Stimulated activated CD8-positive, alpha-beta memory T cell treated with anti-CD3 and anti-CD28 coated beads, Interleukin-2, amount 100 ng/mL, for 48 hours (primary cell): Measurements from ENCODE around the gene SLC2A11.
"Not testable (repeated sequence)": the region's sequence is repeated elsewhere in the genome, so short reads cannot be mapped to it uniquely, and the experiment has no call there.

ENCODE experiments used
- DNase-seq, 2 donors: peaks; one replicate each; pipeline ENCODE4 v3.0.0-alpha.2; 2020; ENCODE audit warnings: low read depth in 2 of 2

The SLC2A11 gene

DNA sequence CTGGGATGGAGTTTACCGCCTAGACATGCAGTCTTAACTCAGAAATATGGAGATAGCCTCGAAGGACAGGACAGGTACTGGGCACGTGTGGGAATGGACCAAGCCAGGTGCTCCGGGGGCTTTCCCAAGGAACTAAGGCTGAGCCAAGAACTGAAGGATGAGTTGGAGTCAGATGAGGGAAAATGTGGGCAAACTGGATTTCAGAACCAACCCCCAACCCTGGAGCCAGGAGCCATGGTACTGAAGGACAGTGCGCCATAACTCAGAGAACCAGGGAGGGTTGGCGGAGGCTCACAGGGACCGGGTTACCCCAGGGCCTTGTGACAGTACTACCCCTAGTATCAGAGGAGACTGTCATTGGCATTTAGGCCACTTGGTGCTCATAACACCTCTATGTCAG is 34.1 kb downstream of the SLC2A11 start:
- no peak for DNase-seq

DNA sequence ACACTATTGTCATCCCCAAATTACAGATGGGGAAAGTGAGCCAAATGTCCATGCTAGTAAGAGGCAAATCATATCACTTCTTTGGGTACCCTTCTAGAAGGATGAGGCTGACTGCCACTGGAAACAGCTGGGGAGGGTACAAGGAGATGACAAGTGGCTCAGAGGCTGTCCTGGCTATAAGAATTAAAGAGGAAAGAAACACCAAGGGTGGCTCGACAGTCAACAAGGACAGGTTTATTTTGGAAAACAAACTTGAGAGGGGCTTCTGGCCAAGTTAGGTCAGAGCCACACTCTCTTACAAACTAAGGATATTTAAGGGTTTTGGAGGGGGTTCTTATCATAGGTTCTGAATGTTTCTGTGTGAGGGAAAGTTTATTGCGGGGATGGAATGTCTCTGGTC is 34.5 kb downstream of the SLC2A11 start:
- no peak for DNase-seq

DNA sequence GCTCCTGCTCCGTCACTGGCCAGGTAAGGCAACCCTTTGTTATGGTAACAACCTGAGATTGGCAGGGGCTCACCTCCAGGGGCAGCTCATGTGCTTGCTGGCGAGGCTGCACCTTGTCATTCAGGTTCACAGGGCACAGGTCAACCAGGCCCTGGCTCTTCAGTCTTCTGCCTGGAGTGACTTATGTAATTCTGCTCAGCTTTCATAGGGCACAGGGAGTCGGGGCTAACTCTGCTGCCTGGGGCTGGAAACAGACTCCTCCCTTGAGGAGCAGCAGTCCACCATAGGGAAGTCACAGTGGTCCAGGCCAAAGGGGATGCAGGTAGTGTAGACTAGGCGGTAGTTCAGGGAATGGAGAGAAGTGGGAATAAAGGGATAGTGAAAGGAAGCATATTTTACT is 35.0 kb downstream of the SLC2A11 start:
- DNase-seq, result no peak

DNA sequence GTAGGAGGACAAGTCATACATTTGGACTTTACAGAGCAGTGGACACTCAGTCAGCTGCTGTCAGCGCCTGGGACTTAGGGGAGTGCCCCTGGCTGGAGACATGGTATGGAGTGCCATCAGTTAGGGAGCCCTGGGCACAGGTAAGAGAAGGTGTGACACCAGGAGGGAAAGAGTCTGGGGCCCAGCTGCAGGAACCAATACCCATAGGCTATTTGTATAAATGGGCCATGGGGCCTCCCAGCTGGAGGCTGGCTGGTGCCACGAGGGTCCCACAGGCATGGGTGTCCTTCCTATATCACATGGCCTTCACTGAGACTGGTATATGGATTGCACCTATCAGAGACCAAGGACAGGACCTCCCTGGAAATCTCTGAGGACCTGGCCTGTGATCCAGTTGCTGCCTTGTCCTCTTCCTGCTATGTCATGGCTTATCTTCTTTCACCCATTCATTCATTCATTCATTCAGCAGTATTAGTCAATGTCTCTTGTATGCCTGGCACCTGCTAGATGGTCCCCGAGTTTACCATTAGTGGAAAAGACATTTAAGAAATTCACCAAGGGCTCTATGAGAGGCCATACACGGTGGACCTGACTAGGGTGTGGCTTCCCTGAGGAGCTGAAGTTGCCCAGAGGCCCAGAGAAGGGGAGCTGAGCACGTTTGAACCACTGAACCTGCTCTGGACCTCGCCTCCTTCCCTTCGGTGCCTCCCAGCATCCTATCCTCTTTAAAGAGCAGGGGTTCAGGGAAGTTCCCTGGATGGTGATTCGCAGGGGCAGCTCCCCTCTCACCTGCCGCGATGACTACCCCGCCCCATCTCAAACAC is 35.7 kb downstream of the SLC2A11 start:
- no peak for DNase-seq

DNA sequence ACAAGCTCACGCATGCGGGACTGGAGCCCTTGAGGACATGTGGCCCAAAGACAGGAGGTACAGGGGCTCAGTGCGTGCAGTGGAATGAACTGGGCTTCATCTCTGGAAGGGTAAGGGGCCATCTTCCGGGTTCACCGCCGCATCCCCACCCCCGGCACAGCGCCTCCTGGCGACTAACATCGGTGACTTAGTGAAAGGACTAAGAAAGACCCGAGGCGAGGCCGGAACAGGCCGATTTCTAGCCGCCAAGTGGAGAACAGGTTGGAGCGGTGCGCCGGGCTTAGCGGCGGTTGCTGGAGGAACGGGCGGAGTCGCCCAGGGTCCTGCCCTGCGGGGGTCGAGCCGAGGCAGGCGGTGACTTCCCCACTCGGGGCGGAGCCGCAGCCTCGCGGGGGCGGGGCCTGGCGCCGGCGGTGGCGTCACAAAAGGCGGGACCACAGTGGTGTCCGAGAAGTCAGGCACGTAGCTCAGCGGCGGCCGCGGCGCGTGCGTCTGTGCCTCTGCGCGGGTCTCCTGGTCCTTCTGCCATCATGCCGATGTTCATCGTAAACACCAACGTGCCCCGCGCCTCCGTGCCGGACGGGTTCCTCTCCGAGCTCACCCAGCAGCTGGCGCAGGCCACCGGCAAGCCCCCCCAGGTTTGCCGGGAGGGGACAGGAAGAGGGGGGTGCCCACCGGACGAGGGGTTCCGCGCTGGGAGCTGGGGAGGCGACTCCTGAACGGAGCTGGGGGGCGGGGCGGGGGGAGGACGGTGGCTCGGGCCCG is 36.5 kb downstream of the SLC2A11 start, which contains the start of gene MIF:
Gene MIF, plus strand, starts transcription at position 439 of the 765 bp plus-strand sequence. Its CDS starts 92 bp downstream, at position 531.
- DNase-seq, result peak; percentile 96

DNA sequence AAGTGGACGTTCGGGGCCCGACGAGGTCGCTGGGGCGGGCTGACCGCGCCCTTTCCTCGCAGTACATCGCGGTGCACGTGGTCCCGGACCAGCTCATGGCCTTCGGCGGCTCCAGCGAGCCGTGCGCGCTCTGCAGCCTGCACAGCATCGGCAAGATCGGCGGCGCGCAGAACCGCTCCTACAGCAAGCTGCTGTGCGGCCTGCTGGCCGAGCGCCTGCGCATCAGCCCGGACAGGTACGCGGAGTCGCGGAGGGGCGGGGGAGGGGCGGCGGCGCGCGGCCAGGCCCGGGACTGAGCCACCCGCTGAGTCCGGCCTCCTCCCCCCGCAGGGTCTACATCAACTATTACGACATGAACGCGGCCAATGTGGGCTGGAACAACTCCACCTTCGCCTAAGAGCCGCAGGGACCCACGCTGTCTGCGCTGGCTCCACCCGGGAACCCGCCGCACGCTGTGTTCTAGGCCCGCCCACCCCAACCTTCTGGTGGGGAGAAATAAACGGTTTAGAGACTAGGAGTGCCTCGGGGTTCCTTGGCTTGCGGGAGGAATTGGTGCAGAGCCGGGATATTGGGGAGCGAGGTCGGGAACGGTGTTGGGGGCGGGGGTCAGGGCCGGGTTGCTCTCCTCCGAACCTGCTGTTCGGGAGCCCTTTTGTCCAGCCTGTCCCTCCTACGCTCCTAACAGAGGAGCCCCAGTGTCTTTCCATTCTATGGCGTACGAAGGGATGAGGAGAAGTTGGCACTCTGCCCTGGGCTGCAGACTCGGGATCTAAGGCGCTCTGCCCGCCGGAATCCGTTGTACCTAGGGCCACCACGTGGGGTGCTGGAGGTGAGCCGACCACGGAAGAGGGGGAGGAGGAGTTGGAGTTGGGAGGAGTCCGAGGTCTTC is 37.3 kb downstream of the SLC2A11 start:
- peak; percentile 58 to 63 for DNase-seq

DNA sequence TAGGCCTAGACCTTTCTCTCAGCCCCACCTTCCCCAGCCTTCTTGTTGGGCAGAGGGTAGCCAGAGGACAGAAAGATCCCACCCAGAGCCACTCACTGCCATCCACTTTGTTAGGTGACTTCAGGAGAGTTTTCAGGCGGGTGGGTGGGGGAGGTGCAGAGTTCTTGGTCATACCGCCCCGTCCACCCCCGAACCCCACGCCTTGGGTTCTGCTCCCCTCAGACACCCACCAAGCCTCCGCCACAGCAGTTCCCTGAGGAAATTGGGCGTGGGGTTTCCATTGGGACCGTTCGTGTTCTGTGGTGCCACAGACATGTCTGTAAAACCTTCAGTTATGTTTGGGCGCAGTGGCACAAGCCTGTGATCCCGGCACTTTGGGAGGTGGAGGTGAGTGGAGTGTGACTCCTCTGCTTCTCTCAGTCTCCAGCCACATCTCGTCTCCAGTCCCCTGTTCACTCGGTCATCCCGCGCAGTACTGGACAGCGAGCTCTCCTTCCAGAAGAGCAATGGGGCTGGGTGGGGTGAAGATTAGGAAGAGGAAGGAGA is 38.0 kb downstream of the SLC2A11 start:
- no peak for DNase-seq

DNA sequence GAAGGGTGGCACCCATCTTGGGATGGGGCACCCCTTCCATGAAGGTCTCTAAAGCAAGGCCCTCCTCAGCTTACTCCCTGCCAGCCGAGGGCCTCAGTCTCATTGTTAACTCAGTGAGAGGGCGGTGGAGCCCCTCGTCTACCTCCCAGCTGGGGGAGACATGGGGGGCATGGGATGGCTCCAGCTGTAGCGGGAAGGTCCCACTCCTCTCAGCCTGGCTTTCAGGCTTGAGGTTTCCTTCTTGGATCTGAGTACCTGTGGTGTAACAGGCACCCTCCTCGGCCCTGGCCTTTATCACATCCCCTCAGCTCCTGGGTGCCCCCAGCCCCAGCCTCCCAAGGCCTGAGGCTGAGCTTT is 38.5 kb downstream of the SLC2A11 start:
- no peak for DNase-seq

DNA sequence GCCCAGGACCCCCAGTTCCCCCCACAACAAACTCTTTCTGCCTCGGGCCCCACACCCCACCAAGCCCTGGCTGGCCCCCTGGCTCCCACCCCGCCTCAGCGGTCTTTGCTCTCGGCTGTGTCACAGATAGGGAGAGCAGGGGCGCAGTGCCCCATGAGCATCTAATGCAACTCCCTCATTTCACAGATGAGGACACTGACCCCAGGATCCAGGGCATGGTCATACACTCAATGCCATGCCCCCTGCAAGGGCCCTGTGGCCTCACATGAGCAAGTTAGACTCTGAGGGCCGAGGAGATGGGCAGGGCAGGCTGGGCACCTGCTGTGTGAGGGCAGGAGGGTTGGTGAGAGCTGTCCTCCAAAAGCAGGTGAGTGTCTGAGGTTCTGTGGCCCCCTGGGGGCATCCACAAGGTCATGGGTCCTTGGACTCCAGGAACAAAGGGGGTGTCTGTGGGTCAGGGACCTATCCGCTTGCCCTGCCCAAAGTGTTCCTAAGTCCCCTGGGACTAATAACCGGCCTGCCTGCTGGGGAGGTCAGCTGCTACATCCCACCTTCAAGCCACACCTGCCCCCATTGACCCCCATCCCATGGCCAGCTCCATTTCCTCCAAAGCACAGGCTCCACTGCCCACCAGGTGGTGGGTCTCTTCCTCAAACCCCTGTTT is 39.0 kb downstream of the SLC2A11 start:
- DNase-seq, result no peak

DNA sequence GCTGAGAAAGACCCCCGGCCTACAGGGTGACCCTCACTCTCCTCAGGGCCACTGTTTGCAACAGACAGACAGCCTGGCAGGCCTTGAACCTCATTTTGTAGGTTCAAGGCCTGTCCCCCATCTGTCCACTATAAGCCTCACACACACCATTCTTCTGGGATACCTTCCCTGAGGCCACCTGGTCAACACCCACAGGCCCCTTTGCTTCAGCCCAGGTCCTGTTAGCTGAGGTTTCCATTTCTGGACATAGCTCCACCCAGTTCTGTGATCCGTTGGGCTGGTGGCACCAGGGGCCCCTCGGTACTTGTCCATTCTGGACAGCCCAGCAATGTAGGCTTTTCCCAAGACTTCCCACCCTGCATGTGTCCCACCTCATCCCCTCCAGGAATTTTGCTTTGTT is 39.6 kb downstream of the SLC2A11 start:
- no peak for DNase-seq

DNA sequence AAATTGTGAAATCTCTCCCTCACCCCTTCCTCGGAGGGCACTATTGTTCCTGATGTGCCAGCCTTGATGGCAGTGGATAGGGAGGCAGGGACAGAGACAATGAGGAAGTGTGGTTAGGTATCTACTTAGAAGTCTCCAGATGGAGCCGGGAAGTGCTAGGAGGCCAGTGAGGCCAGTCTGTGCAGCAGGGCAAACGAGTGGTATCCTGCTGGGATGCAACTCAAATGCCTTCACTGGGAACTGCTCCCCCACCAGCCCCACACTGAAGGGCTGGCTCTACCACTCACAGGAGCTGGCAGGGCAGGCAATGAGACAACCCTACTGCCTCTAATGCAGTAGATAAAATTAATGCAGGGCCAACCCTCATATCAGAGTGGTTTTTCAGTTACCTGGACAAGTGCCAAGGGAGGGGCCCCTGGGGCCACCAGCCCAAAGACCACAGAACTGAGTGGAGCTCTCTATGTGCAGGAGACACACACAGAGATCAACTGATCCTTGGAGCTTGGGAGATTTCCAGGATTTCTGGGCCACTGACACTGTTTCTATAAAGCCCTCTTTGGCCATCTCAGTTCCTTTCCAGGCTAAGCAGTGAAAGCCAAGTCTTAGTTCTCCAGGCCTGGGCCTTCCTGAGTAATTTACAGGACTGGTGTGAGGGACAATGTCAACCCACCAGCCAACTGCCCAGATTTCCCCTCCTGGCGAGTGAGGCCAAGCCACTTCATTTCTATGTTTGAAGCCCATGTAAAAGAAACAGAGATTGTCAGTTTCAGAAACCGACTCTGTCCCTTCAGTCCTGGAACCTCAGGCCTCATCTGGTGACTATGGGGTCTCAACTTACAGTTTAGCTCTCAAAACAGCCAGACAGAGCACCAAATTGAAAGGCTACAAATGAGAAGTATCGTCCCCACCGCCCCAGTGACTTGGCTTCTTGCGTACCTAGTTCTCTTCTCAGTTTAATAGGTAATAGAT is 40.6 kb downstream of the SLC2A11 start:
- DNase-seq, result no peak

DNA sequence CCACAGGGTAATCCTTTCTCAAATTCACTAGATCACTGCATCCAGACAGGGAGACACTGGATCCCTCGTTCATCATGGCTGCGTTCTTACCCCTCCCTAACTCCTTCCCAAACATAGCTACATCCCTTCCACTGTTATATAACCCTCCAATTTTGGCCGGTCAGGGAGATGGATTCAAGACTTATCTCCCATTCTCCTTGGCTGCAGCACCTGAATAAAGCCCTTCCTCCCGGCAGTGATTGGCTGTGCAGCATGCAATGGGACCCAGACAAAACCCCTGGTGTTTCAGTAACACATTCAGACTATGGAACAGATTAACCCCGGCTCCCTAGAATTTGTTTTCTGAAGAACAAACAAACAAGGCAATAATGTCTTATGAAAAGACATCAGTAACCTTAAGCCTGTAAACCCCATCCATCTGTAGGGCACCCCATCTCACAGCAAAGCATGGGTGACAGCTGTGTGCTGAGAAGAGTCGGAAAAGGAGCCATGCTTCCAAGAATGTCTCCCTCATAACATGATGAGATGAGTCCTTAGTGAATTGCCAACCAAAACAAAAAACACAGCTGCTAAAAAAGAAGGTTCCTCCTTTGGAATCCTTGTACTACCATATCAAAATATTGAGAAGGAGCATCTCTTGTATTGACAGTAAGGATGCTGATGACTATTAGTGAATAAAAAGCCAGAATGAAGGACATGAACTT is 41.5 kb downstream of the SLC2A11 start:
- no peak for DNase-seq

DNA sequence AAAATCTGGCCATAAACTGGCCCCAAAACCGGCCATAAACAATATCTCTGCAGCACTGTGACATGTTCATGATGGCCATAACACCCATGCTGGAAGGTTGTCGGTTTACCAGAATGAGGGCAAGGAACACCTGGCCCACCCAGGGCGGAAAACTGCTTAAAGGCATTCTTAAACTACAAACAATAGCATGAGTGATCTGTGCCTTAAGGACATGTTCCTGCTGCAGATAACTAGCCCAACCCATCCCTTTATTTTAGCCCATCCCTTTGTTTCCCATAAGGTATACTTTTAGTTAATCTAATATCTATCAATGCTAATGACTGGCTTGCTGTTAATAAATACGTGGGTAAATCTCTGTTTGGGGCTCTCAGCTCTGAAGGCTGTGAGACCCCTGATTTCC is 42.6 kb downstream of the SLC2A11 start:
- not testable (repeated sequence) for DNase-seq

DNA sequence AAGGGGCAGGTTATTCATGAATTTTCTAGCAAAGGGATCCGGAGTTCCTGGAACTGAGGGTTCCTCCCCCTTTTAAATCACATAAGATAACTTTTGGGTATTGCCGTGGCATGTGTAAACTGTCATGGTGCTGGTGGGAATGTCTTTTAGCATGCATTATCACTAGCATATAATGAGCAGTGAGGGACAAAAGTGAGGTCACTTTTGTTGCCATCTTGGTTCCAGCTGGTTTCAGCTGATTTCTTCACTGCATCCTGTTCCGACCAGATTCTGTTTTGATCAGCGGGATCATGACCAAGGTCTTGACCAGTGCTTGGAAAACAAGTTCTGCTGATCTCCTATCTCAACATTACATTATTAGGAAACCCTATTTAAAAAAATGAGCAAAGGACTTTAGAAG is 43.9 kb downstream of the SLC2A11 start:
- DNase-seq, result no peak

DNA sequence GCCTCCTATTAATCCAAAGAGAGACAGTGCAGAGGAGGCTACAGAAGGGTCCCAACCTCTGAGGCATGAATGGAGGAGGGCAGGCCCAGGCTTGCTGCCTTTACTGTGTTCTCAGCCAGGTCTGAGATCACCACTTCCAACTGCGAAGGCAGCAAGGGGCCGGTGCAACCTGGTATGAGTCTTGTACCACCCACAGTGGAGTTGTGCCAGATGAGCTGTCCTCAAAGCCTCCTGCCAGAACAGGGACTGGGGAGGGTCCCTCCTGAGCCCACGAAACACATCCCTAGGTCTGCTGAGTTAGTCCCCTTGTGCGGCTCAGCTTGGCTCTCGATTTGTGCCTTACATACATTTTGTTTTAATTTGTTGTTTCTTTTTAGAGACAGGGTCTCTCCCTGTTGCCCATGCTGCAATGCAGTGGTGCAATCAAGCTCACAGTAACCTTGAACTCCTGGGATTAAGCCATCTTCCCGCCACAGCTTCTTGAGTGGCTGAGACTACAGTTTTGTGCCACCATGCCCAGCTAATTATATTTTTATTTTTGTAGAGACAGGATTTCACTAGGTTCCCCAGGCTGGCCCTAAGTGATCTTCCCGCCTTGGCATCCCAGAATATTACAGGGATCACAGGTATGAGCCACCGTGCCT is 45.8 kb downstream of the SLC2A11 start:
- no peak for DNase-seq

DNA sequence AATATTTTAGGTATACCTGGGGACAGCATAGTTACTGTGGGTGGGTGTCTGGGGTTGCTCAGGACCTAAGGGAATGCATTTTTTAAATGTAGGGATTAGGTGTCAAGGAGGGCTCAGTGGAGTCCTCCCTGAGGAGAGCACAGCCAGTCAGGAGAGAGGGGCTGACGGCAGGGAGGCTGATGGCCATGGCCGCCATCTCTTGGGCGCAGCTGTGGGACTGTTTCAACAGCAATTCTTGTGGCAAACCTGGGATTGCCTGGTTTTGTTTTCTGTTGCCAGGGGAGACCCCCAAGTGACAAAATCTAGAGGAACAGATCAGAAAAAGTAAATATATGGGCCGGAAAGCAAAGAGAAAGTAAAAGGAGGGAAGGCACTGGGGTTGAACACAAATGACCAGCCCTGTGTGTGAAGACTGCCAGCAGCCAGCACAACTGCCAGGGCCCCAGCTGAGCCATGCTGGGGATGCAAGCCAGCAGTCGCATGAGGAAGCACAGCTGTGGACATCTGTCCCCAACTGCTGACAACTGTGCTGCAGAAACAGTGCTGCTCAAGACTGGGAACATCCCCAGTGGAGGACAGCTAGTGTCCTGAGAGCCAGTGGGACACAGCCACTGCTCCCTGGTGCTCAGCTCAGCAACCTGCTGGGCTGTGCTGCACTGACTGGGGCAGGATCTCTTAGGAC is 47.0 kb downstream of the SLC2A11 start:
- DNase-seq, result no peak

DNA sequence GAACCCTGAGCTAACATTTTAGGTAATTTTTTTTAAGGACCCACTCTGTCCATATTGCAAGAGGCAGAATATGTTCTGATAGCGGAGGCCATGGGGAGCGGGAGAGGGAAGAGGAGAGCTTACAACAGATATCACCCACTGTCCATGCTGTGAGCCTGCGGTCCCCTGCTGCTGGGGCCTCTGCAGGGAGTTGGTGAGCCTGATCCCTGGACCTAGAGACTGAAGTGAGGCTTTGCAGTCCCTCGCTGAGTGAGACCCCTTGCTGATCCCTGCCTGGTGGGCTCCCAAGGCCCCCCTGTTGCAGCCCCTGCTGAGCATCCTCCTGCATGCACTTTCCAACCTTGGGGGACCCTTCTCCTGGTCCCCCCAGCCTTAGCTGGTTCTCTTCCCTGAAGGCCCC is 49.0 kb downstream of the SLC2A11 start:
- DNase-seq, result no peak

DNA sequence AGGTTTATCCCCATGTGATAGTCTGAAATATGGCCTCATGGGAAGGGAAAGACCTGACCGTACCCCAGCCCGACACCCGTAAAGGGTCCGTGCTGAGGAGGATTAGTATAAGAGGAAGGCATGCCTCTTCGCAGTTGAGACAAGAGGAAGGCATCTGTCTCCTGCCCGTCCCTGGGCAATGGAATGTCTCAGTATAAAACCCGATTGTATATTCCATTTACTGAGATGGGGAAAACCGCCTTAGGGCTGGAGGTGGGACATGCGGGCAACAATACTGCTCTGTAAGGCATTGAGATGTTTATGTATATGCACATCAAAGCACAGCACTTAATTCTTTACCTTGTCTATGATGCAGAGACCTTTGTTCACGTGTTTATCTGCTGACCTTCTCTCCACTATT is 49.7 kb downstream of the SLC2A11 start:
- DNase-seq, result not testable (repeated sequence)
